ENCODE results near the gene BLM. TPM values are rescaled to one million over a fixed set of nuclear protein-coding genes. Genes with fewer than 3 reads are reported as not detected.
"Not testable (repeated sequence)": the region's sequence is repeated elsewhere in the genome, so short reads cannot be mapped to it uniquely, and the experiment has no call there.

Gene BLM
- total and polyA plus RNA-seq, 2 of the 13 experiments (the other 11 are each of a cell fraction or from before 2014, with no cell fraction given): 5.1 to 11.8 TPM

- H3K27me3 ChIP-seq (ENCODE audit: control insufficient read depth in 1 of 2, insufficient read depth in 2 of 2, low read length in 2 of 2): peaks cover 2 to 28% of the 10 kb centered on the region in 2 experiments; a peak in 3 of 5 replicates
- peaks cover 36% of the 10 kb centered on the region for H3K4me1 ChIP-seq (ENCODE audit: insufficient read depth, low read length)
- FAIRE-seq (no peak), DNase-seq (ENCODE audit: low spot score) (no peak), ATAC-seq (no peak)
- H3K27ac ChIP-seq (ENCODE audit: extremely low read length, insufficient read depth, low read length): no peak overlapping the region
- no peaks in the 10 kb centered on the region for H3K9me3 ChIP-seq (ENCODE audit: low read length)
- H3K4me2 ChIP-seq (ENCODE audit: low read depth, low read length): peak overlapping the region; percentile 13; the same call in 1 of the 2 replicates
- no peak overlapping the region for H3K4me3 ChIP-seq (replicated peaks in 1 of 3; ENCODE audit: insufficient read depth in 1 of 3, low read depth in 2 of 3, low read length in 3 of 3)
- CTCF ChIA-PET (ENCODE audit: low intra/inter-chr PET ratio, low total read pairs): no interaction called here
- POLR2A ChIA-PET: interaction anchor here (1.3 kb wide), 1 partner anchor 51 kb away, joined by 5 read pairs; no protein-coding TSS in a partner anchor
- H3K36me3 ChIP-seq (replicated peaks in 1 of 2; ENCODE audit: control insufficient read depth in 1 of 2, insufficient read depth in 2 of 2, low read length in 2 of 2): no peaks in the 10 kb centered on the region
- in situ Hi-C loops (cut with HindIII; ENCODE audit: extremely low pct_ligation_motif_present, low pct_unique_long_range_greater_than_20kb): no loop called here
- WGBS (ENCODE audit: low lambda C conversion rate): 34% methylated on average over 5 of the region's 7 CpGs
- no TSS peak for BruUV-seq (replicated peaks)
- no peak for TF ChIP-seq CENPX (CRISPR knock-in tag; IDR thresholded peaks at IDR 0.05)
- peak; percentile 72 for TF ChIP-seq ZNF768 (CRISPR knock-in tag; IDR thresholded peaks at IDR 0.05)
- TF ChIP-seq ZNF720 (CRISPR knock-in tag; IDR thresholded peaks at IDR 0.05): no peak
- H2AFZ ChIP-seq (ENCODE audit: low read length): no peak overlapping the region
- H3K9ac ChIP-seq (ENCODE audit: insufficient read depth, low read depth, low read length): no peak overlapping the region
- H3K79me2 ChIP-seq (ENCODE audit: insufficient read depth, low read length): no peaks in the 10 kb centered on the region
- intact Hi-C loops (cut with micrococcal nuclease; ENCODE audit: unreplicated experiment): no loop called here
- H4K20me1 ChIP-seq (ENCODE audit: insufficient read depth, low read length): no peaks in the 10 kb centered on the region
These were observed 106.4 kb downstream of the BLM start for GRCh38 chr15:90823455-90823974.

GRCh38 chr15:90825115-90825899 lies 108.2 kb downstream of the BLM start:
- H3K79me2 ChIP-seq (ENCODE audit: insufficient read depth, low read length); H3K27ac ChIP-seq (ENCODE audit: extremely low read length, insufficient read depth, low read length); BruUV-seq (replicated peaks); in situ Hi-C loops (cut with HindIII; ENCODE audit: extremely low pct_ligation_motif_present, low pct_unique_long_range_greater_than_20kb); H3K4me3 ChIP-seq (replicated peaks in 1 of 3; ENCODE audit: insufficient read depth in 1 of 3, low read depth in 2 of 3, low read length in 3 of 3); POLR2A ChIA-PET; H2AFZ ChIP-seq (ENCODE audit: low read length); H4K20me1 ChIP-seq (ENCODE audit: insufficient read depth, low read length); H3K4me2 ChIP-seq (ENCODE audit: low read depth, low read length); H3K9me3 ChIP-seq (ENCODE audit: low read length); intact Hi-C loops (cut with micrococcal nuclease; ENCODE audit: unreplicated experiment); DNase-seq (ENCODE audit: low spot score); FAIRE-seq; H3K36me3 ChIP-seq (replicated peaks in 1 of 2; ENCODE audit: control insufficient read depth in 1 of 2, insufficient read depth in 2 of 2, low read length in 2 of 2); ATAC-seq; H3K9ac ChIP-seq (ENCODE audit: insufficient read depth, low read depth, low read length); CTCF ChIA-PET (ENCODE audit: low intra/inter-chr PET ratio, low total read pairs): not testable (repeated sequence)
- Histone ChIP-seq H3K27me3 (ENCODE audit: control insufficient read depth in 1 of 2, insufficient read depth in 2 of 2, low read length in 2 of 2) (peaks cover 2 to 20% of the 10 kb centered on the region in 2 experiments; a peak in 2 of 5 replicates), H3K4me1 (ENCODE audit: insufficient read depth, low read length) (peaks cover 30% of the 10 kb centered on the region)
- 67% methylated on average over 14 of the region's 49 CpGs for WGBS (ENCODE audit: low lambda C conversion rate)

Measured in HepG2 (cell line).